ENCODE results near the gene DEAF1.

GRCh38 chr11:635945-636510 lies 59.0 kb downstream of the DEAF1 start:
- TF ChIP-seq GABPB1 (CRISPR knock-in tag; IDR thresholded peaks at IDR 0.05) (no peak), CTCFL (IDR thresholded peaks at IDR 0.05; ENCODE audit: borderline replicate concordance, insufficient read depth, low read depth, low read length, poor library complexity, severe bottlenecking) (no peak), NRF1 (conservative IDR thresholded peaks at IDR 0.05 in 1 of 2, IDR thresholded peaks at IDR 0.05 in 1 of 2) (no peak), ZSCAN29 (IDR thresholded peaks at IDR 0.05) (no peak), CTCF (IDR thresholded peaks at IDR 0.05 in 2 of 3, conservative IDR thresholded peaks at IDR 0.05 in 1 of 3; ENCODE audit: insufficient read depth in 2 of 3, low read depth in 1 of 3, low read length in 3 of 3) (no peak), POLR2AphosphoS2 (IDR thresholded peaks at IDR 0.05; ENCODE audit: low read length) (no peak), BCLAF1 (IDR thresholded peaks at IDR 0.05; ENCODE audit: borderline replicate concordance in 1 of 2, control insufficient read depth in 1 of 2, low read depth in 2 of 2, low read length in 1 of 2) (no peak), HDAC6 (IDR thresholded peaks at IDR 0.05; ENCODE audit: low read depth, low read length) (no peak), TRIM24 (IDR thresholded peaks at IDR 0.05) (no peak), ATF3 (IDR thresholded peaks at IDR 0.05) (no peak), ATF3 (CRISPR knock-in tag; conservative IDR thresholded peaks at IDR 0.05) (no peak)
- TF ChIP-seq, protein P1, sequence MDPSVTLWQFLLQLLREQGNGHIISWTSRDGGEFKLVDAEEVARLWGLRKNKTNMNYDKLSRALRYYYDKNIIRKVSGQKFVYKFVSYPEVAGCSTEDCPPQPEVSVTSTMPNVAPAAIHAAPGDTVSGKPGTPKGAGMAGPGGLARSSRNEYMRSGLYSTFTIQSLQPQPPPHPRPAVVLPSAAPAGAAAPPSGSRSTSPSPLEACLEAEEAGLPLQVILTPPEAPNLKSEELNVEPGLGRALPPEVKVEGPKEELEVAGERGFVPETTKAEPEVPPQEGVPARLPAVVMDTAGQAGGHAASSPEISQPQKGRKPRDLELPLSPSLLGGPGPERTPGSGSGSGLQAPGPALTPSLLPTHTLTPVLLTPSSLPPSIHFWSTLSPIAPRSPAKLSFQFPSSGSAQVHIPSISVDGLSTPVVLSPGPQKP (CRISPR knock-in tag; IDR thresholded peaks at IDR 0.05) = no peak
- TF ChIP-seq, protein P2, sequence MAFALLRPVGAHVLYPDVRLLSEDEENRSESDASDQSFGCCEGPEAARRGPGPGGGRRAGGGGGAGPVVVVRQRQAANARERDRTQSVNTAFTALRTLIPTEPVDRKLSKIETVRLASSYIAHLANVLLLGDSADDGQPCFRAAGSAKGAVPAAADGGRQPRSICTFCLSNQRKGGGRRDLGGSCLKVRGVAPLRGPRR (CRISPR knock-in tag; IDR thresholded peaks at IDR 0.05) = no peak
- TF ChIP-seq, protein P3, sequence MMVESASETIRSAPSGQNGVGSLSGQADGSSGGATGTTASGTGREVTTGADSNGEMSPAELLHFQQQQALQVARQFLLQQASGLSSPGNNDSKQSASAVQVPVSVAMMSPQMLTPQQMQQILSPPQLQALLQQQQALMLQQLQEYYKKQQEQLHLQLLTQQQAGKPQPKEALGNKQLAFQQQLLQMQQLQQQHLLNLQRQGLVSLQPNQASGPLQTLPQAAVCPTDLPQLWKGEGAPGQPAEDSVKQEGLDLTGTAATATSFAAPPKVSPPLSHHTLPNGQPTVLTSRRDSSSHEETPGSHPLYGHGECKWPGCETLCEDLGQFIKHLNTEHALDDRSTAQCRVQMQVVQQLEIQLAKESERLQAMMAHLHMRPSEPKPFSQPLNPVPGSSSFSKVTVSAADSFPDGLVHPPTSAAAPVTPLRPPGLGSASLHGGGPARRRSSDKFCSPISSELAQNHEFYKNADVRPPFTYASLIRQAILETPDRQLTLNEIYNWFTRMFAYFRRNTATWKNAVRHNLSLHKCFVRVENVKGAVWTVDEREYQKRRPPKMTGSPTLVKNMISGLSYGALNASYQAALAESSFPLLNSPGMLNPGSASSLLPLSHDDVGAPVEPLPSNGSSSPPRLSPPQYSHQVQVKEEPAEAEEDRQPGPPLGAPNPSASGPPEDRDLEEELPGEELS (CRISPR knock-in tag; IDR thresholded peaks at IDR 0.05; ENCODE audit: borderline replicate concordance) = no peak
- TF ChIP-seq, protein P4, sequence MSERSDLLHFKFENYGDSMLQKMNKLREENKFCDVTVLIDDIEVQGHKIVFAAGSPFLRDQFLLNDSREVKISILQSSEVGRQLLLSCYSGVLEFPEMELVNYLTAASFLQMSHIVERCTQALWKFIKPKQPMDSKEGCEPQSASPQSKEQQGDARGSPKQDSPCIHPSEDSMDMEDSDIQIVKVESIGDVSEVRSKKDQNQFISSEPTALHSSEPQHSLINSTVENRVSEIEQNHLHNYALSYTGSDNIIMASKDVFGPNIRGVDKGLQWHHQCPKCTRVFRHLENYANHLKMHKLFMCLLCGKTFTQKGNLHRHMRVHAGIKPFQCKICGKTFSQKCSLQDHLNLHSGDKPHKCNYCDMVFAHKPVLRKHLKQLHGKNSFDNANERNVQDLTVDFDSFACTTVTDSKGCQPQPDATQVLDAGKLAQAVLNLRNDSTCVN (CRISPR knock-in tag; IDR thresholded peaks at IDR 0.05) = no peak
